Measurements from ENCODE around the gene TTC9.

DNA sequence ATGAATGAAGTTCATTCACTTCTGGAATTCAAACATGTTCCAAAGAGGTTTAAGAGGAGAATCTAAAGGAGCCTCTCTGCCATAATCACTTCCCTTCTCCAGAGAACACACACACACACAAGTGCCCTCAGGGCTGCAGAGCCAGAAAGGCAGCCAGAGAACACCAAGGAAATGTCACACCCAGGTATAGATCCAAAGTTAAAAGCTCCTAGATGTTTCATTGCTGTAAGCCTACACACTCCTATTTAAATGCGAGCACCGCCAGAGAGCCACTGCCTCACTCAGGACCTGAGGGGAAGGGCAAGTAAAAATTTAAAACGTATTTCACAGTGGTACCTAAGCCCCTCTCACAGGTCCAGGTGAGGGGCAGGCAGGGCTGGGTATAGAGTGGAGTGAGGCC, 82.4 kb downstream of the TTC9 start:
- TF ChIP-seq, protein P1, sequence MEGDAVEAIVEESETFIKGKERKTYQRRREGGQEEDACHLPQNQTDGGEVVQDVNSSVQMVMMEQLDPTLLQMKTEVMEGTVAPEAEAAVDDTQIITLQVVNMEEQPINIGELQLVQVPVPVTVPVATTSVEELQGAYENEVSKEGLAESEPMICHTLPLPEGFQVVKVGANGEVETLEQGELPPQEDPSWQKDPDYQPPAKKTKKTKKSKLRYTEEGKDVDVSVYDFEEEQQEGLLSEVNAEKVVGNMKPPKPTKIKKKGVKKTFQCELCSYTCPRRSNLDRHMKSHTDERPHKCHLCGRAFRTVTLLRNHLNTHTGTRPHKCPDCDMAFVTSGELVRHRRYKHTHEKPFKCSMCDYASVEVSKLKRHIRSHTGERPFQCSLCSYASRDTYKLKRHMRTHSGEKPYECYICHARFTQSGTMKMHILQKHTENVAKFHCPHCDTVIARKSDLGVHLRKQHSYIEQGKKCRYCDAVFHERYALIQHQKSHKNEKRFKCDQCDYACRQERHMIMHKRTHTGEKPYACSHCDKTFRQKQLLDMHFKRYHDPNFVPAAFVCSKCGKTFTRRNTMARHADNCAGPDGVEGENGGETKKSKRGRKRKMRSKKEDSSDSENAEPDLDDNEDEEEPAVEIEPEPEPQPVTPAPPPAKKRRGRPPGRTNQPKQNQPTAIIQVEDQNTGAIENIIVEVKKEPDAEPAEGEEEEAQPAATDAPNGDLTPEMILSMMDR (IDR thresholded peaks at IDR 0.05; ENCODE audit: low read depth, low read length, missing input control): no peak
- no peak for TF ChIP-seq RAD21 (IDR thresholded peaks at IDR 0.05)
- TF ChIP-seq YY1 (IDR thresholded peaks at IDR 0.05): no peak
- TF ChIP-seq, protein P2, sequence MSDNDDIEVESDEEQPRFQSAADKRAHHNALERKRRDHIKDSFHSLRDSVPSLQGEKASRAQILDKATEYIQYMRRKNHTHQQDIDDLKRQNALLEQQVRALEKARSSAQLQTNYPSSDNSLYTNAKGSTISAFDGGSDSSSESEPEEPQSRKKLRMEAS (IDR thresholded peaks at IDR 0.05): no peak
- TF ChIP-seq, protein P3, sequence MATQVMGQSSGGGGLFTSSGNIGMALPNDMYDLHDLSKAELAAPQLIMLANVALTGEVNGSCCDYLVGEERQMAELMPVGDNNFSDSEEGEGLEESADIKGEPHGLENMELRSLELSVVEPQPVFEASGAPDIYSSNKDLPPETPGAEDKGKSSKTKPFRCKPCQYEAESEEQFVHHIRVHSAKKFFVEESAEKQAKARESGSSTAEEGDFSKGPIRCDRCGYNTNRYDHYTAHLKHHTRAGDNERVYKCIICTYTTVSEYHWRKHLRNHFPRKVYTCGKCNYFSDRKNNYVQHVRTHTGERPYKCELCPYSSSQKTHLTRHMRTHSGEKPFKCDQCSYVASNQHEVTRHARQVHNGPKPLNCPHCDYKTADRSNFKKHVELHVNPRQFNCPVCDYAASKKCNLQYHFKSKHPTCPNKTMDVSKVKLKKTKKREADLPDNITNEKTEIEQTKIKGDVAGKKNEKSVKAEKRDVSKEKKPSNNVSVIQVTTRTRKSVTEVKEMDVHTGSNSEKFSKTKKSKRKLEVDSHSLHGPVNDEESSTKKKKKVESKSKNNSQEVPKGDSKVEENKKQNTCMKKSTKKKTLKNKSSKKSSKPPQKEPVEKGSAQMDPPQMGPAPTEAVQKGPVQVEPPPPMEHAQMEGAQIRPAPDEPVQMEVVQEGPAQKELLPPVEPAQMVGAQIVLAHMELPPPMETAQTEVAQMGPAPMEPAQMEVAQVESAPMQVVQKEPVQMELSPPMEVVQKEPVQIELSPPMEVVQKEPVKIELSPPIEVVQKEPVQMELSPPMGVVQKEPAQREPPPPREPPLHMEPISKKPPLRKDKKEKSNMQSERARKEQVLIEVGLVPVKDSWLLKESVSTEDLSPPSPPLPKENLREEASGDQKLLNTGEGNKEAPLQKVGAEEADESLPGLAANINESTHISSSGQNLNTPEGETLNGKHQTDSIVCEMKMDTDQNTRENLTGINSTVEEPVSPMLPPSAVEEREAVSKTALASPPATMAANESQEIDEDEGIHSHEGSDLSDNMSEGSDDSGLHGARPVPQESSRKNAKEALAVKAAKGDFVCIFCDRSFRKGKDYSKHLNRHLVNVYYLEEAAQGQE (IDR thresholded peaks at IDR 0.05): no peak
- no peak for TF ChIP-seq JUND (IDR thresholded peaks at IDR 0.05)
- TF ChIP-seq, protein P4, sequence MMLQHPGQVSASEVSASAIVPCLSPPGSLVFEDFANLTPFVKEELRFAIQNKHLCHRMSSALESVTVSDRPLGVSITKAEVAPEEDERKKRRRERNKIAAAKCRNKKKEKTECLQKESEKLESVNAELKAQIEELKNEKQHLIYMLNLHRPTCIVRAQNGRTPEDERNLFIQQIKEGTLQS (IDR thresholded peaks at IDR 0.05): no peak
- TF ChIP-seq FOXA2 (IDR thresholded peaks at IDR 0.05): no peak
- no peak for TF ChIP-seq TAF1 (conservative IDR thresholded peaks at IDR 0.05)

All from liver (tissue), 3 donors.